HG03103 (cell line): ENCODE results near the gene TMC3.

ENCODE experiments used
- ATAC-seq: cut with Tn5 transposase; IDR thresholded peaks from one replicate; pipeline ENCODE4 v1.9.1; 2021; ENCODE audit warnings: low read depth; ENCODE audit not compliant: unreplicated experiment

Gene TMC3

DNA sequence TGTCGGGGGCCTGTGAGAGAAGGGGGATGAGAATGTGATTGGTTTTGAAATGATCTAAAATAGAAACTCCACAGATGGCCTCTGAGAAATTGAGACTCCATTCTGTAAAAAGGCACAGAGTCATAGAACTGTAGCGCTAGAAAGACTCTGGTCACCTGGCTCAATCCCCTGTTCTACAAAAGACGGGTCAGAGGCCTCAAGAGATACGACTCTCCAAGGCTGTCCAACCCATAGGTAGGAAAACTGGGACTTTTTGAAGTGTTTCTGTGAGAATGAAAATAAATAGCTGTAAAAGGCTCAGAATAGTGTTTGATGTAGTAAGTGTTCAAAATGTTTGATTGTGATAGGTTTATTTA lies 11.7 kb upstream of the TMC3 start:
- ATAC-seq, result no peak

DNA sequence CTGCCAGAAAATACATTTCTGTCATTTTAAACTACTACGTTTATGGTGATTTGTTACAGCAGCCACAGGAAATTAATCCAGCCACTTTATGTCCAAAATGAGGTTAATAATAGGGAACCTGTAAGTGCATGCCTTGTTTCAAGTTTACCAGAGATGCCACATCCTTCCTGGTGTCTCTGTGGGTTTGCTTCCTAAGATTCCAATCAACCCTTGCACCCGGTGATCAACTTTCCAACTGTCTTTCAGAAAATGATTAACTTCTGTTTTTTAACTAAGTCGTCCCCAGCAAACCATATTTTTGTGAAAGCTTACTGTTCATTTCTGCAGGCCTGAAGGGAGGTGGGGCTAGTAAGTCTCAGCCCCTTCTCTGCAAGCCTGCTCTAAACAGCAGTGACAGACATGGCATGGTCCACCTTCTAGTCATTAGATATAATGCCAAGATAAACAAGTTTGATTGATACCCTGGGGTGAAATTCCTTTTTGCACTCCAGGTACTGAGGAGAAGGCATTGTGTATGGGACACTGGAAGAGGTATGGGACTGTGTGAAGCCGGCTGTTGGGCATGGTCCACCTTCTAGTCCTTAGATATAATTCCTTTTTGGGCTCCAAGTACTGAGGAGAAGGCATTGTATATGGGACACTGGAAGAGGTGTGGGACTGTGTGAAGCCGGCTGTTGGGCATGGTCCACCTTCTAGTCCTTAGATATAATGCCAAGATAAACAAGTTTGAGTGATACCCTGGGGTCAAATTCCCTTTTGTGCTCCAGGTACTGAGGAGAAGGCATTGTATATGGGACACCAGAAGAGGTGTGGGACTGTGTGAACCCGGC lies 11.1 kb upstream of the TMC3 start:
- ATAC-seq, result no peak

DNA sequence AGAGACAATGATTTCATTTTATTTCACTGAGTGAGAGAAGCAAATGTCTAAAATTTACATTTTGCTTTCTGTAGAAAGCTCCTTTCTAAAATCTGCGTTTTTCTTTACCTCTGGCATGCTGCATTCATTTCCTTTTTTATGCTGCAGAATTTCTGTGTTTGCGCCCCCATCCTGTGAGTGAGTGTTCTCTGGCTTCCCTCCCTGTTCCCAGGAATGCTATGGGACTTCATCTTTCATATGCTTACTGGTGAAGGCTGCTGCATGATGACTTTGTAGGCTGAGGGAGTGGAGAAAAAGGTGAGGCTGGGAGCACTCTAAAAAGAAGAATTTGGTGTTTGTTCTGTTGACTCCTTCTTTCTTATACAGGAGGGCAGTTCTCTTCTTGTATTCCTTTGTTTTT lies 7.7 kb upstream of the TMC3 start:
- no peak for ATAC-seq

DNA sequence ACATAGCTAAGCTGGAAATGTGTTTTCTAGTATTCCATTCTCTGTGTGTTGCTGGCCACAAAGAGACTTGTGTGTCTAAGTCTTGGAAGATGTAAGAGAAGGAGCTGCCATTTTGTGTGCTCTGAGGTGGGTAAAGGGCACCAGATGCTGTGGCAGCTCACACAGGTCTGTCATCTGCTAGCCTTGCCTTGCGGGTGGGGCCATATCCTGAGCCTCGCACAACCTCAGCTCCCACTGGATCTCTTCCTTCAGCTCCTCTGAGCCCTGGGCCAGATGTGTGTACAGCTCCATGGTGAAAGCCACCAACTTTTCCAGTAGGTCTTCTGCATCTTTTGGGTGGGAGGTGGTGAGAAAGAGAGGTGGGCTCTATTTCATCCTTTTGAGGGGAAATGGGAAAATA lies 6.7 kb upstream of the TMC3 start:
- ATAC-seq, result no peak

DNA sequence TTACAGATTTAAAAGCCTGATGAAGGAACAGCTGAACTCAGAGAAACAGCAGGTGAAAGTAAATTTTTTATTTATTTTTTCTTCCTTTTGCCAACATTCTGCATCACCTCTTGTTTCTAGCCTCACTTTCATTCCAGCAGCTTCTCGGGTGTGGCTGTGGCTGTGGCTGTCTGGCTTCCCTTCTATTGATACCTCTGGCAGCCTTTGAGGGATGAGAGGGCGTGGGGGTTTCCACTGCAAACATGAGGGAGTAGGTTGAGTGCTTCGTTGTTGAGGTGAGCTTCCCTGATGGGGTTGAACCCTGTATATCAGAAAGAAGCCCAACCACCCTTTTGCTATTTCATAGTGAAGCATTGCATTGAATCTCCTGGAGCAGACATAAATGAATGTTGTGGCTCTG lies 6.2 kb upstream of the TMC3 start:
- no peak for ATAC-seq

DNA sequence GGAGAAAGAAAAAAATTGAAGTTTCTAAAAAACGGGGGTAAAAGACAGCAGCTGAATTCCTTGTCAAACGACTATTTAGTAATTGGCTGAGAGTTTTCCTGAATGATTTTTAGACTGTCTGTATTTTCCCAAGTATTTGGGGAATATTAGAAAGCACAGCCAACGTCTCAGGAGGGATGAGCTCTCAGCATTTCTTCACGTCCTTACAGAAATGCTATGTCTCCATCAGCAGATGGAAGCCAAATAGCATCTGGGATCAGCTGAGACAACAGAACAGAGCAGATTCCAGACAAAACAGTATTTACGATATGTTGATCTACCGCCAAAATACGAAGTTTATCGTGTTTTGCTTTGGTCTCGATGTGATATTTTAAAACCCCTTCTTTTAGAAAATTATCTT lies 5.3 kb upstream of the TMC3 start:
- no peak for ATAC-seq

DNA sequence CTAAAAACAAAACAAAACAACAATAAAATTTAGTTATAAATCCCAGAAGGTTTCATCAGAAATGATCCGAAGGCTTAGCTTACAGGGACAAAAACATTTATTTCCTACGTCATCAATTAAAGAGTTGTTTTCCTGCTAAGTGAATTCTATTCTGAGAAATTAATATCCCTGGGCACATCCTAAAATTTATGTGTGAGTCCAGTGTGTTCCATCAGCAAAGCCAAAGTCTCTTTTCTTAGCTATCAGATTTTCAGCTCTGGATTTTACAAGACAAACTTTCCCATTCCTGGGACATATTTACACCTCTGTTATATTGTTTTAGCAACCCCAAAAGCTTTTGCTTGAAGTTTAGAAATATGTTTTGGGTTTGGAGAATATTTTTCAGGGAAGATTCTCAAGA lies 4.4 kb upstream of the TMC3 start:
- no peak for ATAC-seq

DNA sequence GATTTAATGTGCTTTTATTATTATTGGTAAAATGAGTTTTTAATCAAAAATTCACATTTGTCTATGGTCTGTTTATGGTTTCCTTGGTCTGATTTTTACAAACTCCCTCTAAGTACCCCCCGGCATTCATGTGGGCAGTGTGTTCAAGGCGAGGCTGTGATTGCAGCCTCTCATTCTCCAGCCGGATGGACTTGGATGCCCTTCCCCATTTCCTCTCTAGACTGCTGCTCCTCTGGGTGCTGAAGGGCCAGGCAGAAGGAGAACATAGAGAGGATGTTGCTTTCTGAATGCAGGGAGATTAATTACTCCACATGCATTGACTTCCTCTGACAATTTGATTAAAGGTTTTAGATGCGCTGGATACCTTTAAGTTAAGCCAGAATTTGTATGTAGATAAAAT lies 3.9 kb upstream of the TMC3 start:
- no peak for ATAC-seq

DNA sequence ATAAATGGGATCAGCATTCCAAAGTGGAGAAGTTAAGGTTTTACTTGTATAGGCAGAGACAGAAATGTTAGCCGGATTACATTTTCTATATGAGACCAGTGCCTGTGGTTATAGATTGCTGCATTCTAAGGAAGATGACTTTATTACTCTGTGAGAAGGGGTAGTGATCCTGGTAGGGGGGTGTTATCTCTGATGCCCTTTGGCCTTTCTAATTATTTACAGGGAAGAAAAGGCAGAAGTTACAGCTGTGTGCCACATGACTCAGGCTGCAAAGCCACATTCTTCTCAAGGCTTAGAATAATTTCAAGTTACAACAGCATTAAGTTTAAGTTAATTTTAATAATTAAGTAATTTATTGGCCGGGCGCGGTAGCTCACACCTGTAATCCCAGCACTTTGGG lies 2.2 kb upstream of the TMC3 start:
- no peak for ATAC-seq

DNA sequence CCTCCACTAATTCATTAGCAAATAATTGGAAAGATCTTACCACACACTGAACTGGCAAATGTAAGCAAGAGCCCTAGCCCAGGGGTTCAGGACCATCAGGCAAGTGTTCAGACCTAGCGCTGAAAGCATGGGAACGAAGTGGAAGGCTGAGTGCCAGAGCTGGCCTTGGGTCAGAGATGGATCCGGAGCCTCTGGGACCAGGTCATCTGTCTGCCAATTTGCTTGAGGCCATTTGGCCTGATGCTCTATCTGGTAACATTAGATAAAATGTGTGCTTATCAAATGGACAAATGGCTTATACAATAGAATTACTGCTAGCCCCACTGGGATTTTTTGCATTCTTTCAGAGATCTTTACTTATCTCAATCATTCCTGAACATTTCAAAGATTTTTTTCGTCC lies 1.4 kb upstream of the TMC3 start:
- ATAC-seq, result no peak

DNA sequence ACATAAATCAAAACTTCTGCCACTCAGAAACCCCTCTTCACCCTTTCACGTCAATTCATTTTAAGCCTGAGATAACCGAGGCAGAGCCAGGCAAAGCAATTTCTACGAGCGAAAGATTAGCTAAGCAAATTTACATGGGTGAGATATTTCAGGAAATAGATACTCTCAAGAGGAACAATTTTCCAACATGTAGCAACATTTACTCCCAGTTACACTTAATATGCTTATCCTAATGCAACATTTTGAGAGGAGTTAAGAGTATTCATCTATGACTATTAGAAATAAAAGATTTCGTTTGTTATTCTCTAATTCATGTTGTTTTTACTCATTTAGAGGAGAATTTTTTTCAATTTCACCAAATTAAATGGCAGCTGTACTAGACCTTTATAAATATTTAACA lies 837 bp downstream of the TMC3 start:
- ATAC-seq, result no peak

DNA sequence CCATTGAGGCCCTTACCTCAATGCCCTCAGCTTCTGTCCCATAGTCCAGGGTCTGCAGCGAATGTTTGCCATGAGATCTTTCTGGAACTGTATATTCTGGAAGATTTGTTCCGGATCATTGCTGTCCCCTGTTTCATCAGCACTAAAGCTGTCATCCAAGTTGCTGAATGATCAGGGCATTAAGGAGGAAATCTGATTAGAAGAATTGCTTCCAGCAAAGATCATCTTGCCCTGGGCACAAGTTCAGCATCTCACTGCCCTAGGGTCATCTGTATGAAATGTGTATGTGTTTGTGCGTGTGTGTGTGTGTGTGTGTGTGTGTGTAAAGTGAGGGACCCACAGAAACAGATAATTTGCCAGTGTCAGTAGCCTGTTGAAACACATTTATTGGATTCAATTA lies 1.4 kb downstream of the TMC3 start:
- no peak for ATAC-seq

DNA sequence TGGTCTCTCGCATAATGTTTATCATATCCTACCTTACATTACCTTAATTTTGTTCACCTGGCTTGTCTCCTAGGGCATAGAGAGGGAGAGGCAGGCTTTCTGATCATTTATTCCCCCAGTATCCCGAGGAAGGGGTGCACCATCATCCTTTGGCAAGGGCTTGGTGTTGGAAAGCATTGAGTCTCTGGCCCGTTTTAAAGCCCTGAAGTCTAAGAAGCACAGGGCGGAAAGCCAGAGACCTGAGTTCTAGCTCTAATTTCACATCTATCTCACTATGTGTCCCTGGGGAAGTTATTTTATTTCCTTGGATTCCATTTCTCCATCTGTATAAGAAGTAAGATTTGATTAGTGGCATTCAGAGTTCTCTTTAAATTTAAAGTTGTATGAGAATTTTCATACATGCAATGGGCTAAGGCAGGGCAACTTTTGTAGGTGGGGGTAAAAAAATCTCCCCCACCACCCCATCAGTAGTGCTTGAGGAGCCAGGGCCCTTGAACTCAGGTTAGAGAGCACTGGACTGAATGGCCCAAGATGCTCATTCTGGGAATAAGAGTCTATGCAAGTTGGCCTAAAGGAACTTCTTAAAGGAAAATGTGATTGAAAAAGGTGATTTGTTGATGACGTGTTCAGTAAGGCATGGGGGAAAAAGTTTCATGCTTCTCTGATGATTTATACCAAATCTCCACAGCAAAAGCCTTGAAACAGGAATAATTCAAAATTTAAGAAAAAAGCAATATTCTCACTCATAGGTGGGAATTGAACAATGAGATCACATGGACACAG lies 10.1 kb downstream of the TMC3 start:
- no peak for ATAC-seq

DNA sequence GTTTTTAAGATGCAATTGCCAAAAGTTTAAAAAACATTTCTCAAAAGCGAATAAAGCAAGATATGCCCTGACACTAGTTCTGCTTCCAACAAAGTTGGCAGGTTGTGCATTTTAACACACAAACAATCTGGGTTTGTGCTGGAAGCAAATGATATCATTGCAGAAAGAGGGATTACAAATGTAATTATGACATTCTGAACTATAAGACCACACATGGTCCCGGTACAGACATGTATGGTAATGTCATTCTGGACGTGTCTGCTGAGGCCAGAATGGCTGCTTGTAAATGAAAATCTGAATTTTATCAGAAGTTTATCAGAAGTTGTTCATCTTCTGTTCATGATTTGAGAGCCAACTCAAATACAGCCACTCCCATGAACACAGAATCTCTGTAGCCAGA lies 10.7 kb downstream of the TMC3 start:
- ATAC-seq, result no peak

DNA sequence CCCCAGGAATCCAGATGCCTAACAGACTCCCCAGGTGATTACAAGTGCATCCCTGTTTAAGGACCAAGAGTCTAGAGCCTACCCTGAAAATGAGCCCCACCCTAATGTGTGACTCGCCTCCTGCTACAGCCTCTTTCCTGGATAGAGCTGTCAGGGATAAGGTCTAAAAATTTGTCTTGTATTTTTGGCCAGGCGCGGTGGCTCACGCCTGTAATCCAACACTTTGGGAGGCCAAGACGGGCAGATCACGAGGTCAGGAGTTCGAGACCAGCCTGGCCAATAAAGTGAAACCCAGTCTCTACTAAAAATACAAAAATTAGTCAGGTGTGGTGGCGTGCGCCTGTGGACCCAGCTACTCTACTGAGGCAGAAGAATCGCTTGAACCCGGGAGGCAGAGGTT lies 11.2 kb downstream of the TMC3 start:
- ATAC-seq, result no peak

DNA sequence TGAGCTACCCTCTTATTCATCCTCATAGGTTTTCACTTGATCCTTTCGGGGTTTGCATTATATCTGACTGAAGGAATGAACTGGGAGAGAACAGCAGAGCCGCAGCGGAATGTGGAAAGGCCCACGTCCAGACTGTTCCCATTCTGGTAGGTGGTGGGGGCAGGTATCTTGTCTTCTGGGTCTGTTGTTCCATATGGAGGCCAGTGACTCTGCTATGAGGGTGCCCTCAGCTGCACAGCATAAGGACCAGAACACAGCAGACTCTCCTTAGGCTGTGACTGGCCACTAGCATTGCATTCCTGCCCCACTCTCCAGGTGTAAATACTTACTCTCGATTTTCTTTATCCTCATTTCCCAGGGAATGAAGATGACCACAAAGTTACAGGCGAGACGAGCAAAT lies 12.1 kb downstream of the TMC3 start:
- no peak for ATAC-seq

DNA sequence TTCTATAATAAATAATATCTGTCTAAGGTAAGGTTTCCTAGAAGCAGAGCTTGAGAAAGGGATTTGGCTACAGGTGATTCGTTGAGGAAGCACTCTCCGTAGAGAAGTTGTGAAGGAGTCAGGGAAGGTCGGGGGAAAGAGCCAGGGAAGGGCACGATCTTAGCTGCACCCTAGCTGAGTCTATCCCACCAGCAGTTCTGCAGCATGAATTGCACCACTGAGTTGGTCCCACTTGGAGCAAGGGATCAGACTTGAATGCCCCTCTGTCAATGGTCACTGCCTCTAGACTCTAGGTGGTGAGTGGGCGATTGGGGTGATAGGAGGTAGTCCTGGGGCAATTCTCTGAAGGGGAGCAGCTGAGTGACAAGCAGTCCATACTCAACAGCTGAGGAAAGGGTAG lies 13.5 kb downstream of the TMC3 start:
- no peak for ATAC-seq

DNA sequence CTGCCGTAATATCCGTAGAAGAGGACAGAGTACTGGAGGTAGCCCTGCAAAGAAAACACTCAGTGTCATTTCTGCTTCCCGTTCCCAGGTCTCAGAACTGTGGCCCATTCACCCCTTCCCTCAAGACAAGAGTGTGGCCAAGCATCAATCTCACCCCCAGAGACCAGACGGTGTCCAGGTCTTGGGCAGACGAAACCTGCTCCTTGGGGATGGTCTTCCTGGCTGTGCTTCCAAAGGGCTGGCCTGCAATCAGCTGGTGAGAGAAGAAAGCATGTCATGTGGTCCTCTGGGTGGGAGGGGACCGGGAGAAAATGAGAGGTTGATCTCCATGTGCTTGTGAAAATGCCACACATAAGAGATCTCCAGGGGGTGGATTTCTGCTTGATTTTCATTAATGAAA lies 15.8 kb downstream of the TMC3 start:
- no peak for ATAC-seq

DNA sequence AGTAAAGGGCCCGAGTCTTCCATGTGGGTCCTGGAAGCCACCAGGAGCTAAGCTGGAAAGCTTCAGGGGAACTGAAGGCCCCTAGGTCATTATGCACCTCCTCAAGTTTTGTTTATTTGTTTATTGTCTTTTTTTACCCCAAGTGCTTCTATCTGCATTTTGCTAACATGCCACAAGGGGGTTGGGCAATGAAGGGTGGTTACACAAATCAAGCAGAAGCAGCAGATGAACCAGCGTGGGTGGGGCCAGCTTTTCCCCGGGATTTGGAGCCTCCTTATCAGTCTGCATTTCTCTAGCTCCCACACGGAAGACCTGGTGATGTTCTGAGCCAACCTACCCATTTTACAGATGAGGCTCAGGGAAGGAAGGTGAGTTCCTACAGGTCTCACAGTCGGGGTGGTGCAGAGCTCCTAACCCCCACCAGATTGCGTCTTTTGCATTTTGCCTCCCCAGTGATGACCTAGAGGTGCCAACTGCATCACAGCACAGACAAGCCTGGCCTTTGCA lies 16.8 kb downstream of the TMC3 start:
- no peak for ATAC-seq

DNA sequence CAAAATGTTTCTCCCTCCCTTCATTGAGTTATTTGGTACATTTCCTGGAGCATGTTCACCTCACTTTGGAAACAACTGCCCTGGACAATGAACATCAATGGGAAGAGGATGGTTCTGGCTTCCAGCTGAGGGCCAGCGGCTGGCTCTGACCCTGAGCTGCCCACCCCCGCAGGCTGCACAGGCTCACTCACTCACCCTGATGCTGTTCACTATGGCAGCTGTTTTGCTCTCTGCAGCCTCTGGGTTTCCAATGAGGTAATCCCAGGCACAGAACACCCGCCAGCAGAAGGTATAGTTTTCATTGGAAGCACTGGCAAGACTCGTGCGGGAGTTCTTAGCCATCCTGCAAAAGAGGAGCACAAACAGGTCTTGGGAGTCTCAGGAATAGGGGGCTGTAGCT lies 17.8 kb downstream of the TMC3 start:
- no peak for ATAC-seq

DNA sequence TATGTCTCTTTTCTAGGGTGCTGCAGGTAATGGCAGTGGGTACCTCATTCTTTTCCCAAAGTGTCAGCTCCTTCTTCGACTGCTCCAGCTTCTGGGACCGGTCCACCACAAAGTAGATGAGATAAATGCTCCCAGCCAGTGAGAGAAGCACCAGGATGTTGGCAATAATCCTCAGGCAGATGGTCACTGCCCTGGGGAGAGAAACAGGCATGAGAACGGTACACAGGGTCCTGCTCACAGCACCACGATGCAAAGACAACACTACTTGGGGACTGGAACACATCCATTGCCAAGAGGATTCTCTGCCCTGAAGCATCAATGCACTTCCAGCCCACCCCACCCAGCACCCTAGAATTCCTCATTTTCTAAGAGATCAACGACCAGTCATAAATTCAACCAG lies 22.4 kb downstream of the TMC3 start:
- ATAC-seq, result no peak

DNA sequence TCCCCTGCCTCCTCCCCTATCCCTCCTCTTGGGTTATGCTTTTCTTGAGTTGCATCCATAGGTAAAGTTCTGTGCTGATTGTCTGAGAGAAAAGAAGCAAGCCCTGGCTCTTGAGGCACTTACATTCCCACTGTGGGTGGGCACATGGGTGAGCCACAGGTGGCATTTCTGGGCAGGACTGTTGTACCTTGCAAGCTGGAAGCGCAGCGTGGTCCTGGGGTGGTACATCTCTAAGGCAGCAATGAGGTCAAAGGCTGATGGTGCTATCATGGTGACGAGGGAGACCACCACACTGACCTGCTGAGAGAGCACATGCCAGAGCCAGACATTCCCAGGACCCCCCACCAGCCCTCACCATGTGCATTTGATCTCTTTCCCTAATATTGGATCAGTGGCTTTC lies 24.7 kb downstream of the TMC3 start:
- ATAC-seq, result no peak
